AML-193 (cell line): ENCODE data around the gene HYAL2.

ENCODE experiments used
- DNase-seq, 2 experiments: peaks; one replicate each; lab custom pipeline; 2025; lab: John Stamatoyannopoulos, UW

HYAL2 gene

DNA sequence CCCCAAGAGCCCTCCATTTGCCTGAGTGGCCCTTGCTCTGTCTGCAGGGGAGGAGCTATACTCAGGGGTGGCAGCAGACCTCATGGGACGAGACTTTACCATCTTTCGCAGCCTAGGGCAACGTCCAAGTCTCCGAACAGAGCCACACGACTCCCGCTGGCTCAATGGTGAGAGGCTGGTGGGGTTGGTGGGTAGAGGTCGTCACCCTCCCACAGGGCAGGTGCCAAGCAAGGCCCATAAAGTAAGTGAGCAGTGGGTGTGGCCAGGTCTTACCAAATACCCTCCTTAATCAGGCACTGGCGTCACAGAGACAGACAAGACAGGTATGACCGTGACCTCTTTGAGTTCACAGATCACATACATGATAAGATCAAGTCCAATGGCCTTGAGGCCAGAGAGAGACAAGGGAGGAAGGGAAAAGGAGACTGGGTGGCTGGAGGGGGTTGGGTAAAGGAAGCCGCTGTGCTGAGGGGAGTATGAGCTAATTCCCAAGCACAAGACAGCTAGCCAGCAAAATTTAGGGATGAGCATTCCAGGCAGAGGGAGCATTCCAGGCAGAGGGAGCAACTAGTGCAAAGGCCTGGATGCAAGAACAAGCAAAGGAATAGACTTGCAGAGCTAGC is 51.1 kb downstream of the HYAL2 start:
- DNase-seq = no peak

GRCh38 chr3:50270422-50271224 is 51.9 kb downstream of the HYAL2 start:
- DNase-seq = no peak

- no peak for DNase-seq
Observed at GRCh38 chr3:50269977-50270413, 52.5 kb downstream of the HYAL2 start.

DNA sequence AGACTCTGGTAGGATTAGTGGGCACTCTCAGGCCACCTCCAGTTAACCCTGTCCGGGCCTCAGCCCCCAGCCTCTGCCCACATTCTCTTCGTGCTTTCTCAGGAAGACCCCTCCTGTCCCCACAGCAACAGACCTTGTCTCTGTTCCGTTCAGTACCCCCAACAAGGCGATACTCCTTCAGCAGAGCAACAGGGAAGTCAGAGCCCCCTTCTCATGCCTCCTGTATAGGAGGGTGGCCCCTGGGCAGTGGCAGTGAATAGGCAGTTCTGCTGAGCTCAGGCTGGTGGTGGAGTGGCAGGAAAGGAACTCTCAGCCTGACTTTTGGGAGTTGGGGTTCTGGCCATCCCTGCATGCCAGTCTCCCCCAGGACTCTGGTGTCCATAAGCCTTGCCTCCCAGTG is 53.1 kb downstream of the HYAL2 start:
- DNase-seq = no peak

- DNase-seq = no peak
Observed at GRCh38 chr3:50268703-50269451, 53.7 kb downstream of the HYAL2 start, which contains the start of gene SEMA3B. TSS of gene SEMA3B (plus strand) at chr3:50269147. CDS start at chr3:50269241, 94 bp downstream.

- DNase-seq = no peak
Observed at GRCh38 chr3:50268276-50268675, 54.3 kb downstream of the HYAL2 start.
